Parathyroid adenoma (tissue), 2 donors: Measurements from ENCODE around the gene FRMD5.

ENCODE experiments used
- H2AFZ ChIP-seq: fragments of 300-600 bp; sonication (generic); one replicate; pipeline ENCODE4 v1.7.0; 2017; ENCODE audit warnings: antibody characterized with exemption, mild to moderate bottlenecking
- H3K27ac ChIP-seq: fragments of 300-600 bp; sonication (generic); one replicate; pipeline ENCODE4 v1.7.0; 2017
- H3K27me3 ChIP-seq: fragments of 300-600 bp; sonication (generic); one replicate; pipeline ENCODE4 v1.7.0; 2017; ENCODE audit warnings: low read length; ENCODE audit not compliant: control insufficient read depth, insufficient read depth
- H3K36me3 ChIP-seq: fragments of 300-600 bp; sonication (generic); one replicate; pipeline ENCODE4 v1.7.0; 2017; ENCODE audit warnings: low read length; ENCODE audit not compliant: control insufficient read depth, insufficient read depth
- H3K4me1 ChIP-seq: fragments of 300-600 bp; sonication (generic); one replicate; pipeline ENCODE4 v1.7.0; 2017; ENCODE audit warnings: control low read depth
- H3K4me2 ChIP-seq: fragments of 300-600 bp; sonication (generic); one replicate; pipeline ENCODE4 v1.7.0; 2017; ENCODE audit warnings: low read length
- H3K4me3 ChIP-seq: fragments of 300-600 bp; sonication (generic); one replicate; pipeline ENCODE4 v1.7.0; 2017; ENCODE audit warnings: low read depth, low read length
- H3K79me2 ChIP-seq: fragments of 300-600 bp; sonication (generic); one replicate; pipeline ENCODE4 v1.7.0; 2017; ENCODE audit warnings: control low read depth
- H3K9ac ChIP-seq: fragments of 300-600 bp; sonication (generic); one replicate; pipeline ENCODE4 v1.7.0; 2017; ENCODE audit warnings: mild to moderate bottlenecking
- H3K9me3 ChIP-seq: fragments of 300-600 bp; sonication (generic); one replicate; pipeline ENCODE4 v1.7.0; 2017; ENCODE audit warnings: low read length; ENCODE audit not compliant: control insufficient read depth
- TF ChIP-seq, protein P1 (sequence below): fragments of 300-600 bp; sonication (generic); IDR thresholded peaks from one replicate; pipeline ENCODE4 v1.7.0; 2017; ENCODE audit warnings: antibody characterized with exemption, mild to moderate bottlenecking
- donor health status: primary hyperparathyroidism.

Gene FRMD5

GRCh38 chr15:43915631-43916325 is 279.3 kb downstream of the FRMD5 start:
- Histone ChIP-seq H3K9ac (no peak overlapping the region), H3K9me3 (no peaks in the 10 kb centered on the region), H3K27ac (no peak overlapping the region), H3K27me3 (no peaks in the 10 kb centered on the region), H3K79me2 (no peaks in the 10 kb centered on the region), H3K4me3 (no peak overlapping the region), H3K4me2 (no peak overlapping the region), H3K36me3 (no peaks in the 10 kb centered on the region), H3K4me1 (no peaks in the 10 kb centered on the region), H2AFZ (no peak overlapping the region)
- TF ChIP-seq, protein P1, sequence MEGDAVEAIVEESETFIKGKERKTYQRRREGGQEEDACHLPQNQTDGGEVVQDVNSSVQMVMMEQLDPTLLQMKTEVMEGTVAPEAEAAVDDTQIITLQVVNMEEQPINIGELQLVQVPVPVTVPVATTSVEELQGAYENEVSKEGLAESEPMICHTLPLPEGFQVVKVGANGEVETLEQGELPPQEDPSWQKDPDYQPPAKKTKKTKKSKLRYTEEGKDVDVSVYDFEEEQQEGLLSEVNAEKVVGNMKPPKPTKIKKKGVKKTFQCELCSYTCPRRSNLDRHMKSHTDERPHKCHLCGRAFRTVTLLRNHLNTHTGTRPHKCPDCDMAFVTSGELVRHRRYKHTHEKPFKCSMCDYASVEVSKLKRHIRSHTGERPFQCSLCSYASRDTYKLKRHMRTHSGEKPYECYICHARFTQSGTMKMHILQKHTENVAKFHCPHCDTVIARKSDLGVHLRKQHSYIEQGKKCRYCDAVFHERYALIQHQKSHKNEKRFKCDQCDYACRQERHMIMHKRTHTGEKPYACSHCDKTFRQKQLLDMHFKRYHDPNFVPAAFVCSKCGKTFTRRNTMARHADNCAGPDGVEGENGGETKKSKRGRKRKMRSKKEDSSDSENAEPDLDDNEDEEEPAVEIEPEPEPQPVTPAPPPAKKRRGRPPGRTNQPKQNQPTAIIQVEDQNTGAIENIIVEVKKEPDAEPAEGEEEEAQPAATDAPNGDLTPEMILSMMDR: no peak

DNA sequence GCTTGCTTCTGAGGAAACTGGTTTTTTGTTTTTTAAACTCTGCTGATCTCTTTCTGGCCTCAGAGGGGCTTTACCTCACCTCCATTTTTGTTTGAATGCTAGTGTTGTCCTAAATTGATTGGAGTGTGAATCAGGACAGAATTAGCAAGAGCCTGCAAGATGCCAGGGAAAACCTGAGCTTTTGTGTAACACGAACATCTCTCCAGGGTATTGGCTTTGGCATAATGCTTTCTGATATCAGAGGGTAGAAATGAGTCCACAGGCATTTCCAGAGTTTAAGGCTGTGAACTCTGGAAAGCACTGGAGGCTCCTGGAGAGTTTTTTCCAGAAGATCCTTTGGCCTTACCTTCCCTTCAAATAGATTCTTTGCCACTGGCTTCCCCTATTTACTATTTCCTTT is 281.1 kb downstream of the FRMD5 start:
- H3K4me1 ChIP-seq: no peaks in the 10 kb centered on the region
- TF ChIP-seq, protein P1: no peak
- no peak overlapping the region for H3K4me3 ChIP-seq
- no peaks in the 10 kb centered on the region for H3K36me3 ChIP-seq
- H3K79me2 ChIP-seq: no peaks in the 10 kb centered on the region
- no peaks in the 10 kb centered on the region for H3K9me3 ChIP-seq
- H3K27ac ChIP-seq: no peak overlapping the region
- no peak overlapping the region for H3K4me2 ChIP-seq
- H3K27me3 ChIP-seq: no peaks in the 10 kb centered on the region
- H2AFZ ChIP-seq: no peak overlapping the region
- no peak overlapping the region for H3K9ac ChIP-seq

GRCh38 chr15:43913026-43913780 is 281.9 kb downstream of the FRMD5 start:
- TF ChIP-seq, protein P1: no peak
- Histone ChIP-seq H3K4me1 (no peaks in the 10 kb centered on the region), H3K4me3 (no peak overlapping the region), H3K27ac (no peak overlapping the region), H3K79me2 (no peaks in the 10 kb centered on the region), H3K4me2 (no peak overlapping the region), H2AFZ (no peak overlapping the region), H3K27me3 (no peaks in the 10 kb centered on the region), H3K9me3 (no peaks in the 10 kb centered on the region), H3K36me3 (no peaks in the 10 kb centered on the region), H3K9ac (no peak overlapping the region)

DNA sequence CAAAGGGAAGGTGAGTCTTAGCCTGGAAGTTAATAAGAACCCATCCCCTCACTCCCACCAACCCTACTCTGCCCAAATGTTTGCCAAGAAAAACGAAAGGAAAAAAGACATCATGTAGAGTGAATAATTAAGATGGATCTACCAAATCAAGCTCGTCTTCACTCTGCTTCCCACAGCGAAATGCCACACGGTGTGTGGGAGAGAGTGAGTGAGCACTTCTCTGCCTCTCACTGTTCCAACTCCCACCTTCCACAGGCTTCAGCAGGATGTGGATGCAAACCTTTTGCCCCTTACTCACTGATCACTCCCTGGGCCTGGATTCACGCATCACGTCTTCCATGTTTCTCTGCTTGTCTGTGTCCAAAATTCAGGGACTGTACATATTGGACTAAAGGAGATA is 282.9 kb downstream of the FRMD5 start:
- Histone ChIP-seq H3K27ac (no peak overlapping the region), H3K4me1 (no peaks in the 10 kb centered on the region)
- TF ChIP-seq, protein P1: no peak

More for the DNA sequence above, 282.9 kb downstream of the FRMD5 start:
- Histone ChIP-seq H3K36me3 (no peaks in the 10 kb centered on the region), H3K9ac (no peak overlapping the region), H2AFZ (no peak overlapping the region), H3K4me3 (no peak overlapping the region), H3K79me2 (no peaks in the 10 kb centered on the region), H3K9me3 (no peaks in the 10 kb centered on the region), H3K4me2 (no peak overlapping the region), H3K27me3 (no peaks in the 10 kb centered on the region)
